HG02763 (cell line): Measurements from ENCODE around the gene FABP3.
"Not testable (repeated sequence)": the region's sequence is repeated elsewhere in the genome, so short reads cannot be mapped to it uniquely, and the experiment has no call there.

Experiments
- ATAC-seq: cut with Tn5 transposase; IDR thresholded peaks from one replicate; pipeline ENCODE4 v1.9.1; 2021; ENCODE audit warnings: mild to moderate bottlenecking, moderate library complexity; ENCODE audit not compliant: unreplicated experiment

The FABP3 gene

GRCh38 chr1:31399976-31400375 is 27.1 kb upstream of the FABP3 start:
- no peak for ATAC-seq

- no peak for ATAC-seq
Measured at GRCh38 chr1:31398246-31398645, 25.4 kb upstream of the FABP3 start.

GRCh38 chr1:31397360-31398095 is 24.7 kb upstream of the FABP3 start:
- no peak for ATAC-seq

- no peak for ATAC-seq
Measured at GRCh38 chr1:31396633-31397351, 23.9 kb upstream of the FABP3 start.

- peak; percentile 56 for ATAC-seq
Measured at GRCh38 chr1:31394584-31395193, 21.8 kb upstream of the FABP3 start.

- no peak for ATAC-seq
Measured at GRCh38 chr1:31393463-31393862, 20.6 kb upstream of the FABP3 start.

- no peak for ATAC-seq
Measured at GRCh38 chr1:31390071-31390470, 17.2 kb upstream of the FABP3 start.

- ATAC-seq: no peak
Measured at GRCh38 chr1:31389616-31390015, 16.7 kb upstream of the FABP3 start.

- ATAC-seq: no peak
Measured at GRCh38 chr1:31387612-31388011, 14.7 kb upstream of the FABP3 start.

GRCh38 chr1:31386576-31387243 is 13.8 kb upstream of the FABP3 start:
- not testable (repeated sequence) for ATAC-seq

GRCh38 chr1:31383967-31384366 is 11.1 kb upstream of the FABP3 start:
- no peak for ATAC-seq

- ATAC-seq: no peak
Measured at GRCh38 chr1:31382379-31382989, 9.6 kb upstream of the FABP3 start.

- ATAC-seq: no peak
Measured at GRCh38 chr1:31381394-31382294, 8.8 kb upstream of the FABP3 start.

GRCh38 chr1:31380181-31380580 is 7.3 kb upstream of the FABP3 start:
- ATAC-seq: no peak

GRCh38 chr1:31378001-31378400 is 5.1 kb upstream of the FABP3 start:
- no peak for ATAC-seq

- no peak for ATAC-seq
Measured at GRCh38 chr1:31377364-31377863, 4.5 kb upstream of the FABP3 start.

- ATAC-seq: no peak
Measured at GRCh38 chr1:31376375-31377134, 3.7 kb upstream of the FABP3 start.

GRCh38 chr1:31374511-31375196 is 1.8 kb upstream of the FABP3 start:
- ATAC-seq: no peak
